ENCODE results near the gene SUMO2.

- TF ChIP-seq EZH2 (IDR thresholded peaks at IDR 0.05; ENCODE audit: insufficient read depth, poor library complexity, severe bottlenecking) (no peak), EZH2phosphoT487 (IDR thresholded peaks at IDR 0.05; ENCODE audit: insufficient read depth, low read depth) (no peak)
These were observed 56.8 kb downstream of the SUMO2 start for GRCh38 chr17:75125984-75126383.
